ENCODE measurements around the gene RC3H1.
A peak's percentile ranks its signal among the peaks of the same experiment; 100 is the strongest.
"Not testable (repeated sequence)": the region's sequence is repeated elsewhere in the genome, so short reads cannot be mapped to it uniquely, and the experiment has no call there.

Gene RC3H1

DNA sequence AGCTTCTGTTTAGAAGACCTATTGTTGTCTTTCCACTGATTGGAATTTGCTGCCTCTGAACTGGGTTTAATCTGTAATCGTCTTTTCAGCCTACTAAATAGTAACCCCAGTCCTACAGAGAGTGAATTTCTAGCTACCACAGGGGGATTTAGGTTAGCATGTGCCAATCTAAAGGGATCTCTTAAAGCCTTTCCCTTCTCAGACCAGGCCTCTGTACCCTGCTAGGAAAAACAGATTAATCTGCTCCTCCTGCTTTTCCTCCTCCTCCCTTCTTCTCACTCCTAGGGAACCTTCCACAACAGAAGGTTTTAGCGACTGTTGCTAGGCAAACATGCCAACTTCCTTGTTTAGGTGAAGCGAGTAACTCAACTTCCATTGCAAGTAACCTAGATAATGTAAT, 1.3 kb upstream of the RC3H1 start:
- peak; percentile 32 for DNase-seq

DNA sequence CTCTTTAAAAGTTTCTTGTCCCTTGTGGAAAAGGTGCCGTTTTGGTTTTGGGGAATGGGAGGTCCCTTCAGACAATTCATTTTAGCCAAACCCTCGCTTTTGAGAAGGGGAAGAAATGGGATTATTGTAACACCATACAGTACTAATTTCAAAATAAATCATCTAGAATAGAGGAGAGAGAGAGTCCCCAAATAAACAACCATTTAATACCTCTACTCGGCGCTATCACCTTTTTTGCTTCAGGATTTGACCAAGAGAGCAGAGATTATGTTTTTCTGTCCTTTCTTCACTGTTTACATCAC, 770 bp upstream of the RC3H1 start:
- no peak for DNase-seq

DNA sequence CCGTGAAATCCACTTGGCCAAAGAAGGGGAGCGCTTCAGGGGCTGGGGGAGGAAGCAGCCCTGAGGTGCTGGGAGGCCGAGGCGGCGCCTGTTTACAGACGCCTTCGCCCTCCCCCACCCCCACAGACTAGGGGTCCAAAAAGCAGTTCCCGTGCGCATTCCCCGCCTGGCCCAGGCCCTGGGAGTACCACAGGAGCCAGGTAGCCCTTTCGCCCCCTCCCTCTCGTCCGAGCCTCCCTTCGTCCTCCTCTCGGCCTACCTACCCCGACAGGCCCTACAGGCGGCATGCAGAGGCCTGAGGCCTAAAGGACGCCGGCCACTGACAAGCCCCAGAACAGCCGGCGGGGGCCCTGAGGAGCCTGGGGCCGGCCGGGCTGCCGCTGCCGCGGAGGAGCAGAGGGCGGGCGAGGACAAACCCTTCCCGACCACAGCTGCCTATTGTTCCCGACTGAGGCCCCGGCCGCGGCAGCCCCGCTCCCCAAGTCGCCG, 522 bp downstream of the RC3H1 start:
- DNase-seq = peak; percentile 56

DNA sequence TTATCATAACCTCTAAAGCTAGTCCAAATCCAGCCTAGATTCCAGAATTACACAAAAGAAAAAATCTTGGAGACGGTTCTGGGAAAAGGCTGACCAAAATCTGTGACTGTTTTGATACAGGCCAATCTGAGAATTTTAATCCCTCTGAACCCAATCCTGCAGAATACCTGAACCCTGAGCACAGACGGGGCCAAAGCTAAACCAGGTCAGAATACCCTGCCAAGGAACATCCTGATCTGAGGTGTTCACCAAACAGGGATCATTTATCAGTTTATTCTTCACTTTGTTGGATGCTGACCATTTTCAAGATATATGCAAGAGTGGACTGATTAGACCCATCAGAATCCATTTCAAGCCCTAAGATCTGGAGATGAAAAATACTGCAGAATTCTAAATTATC, 3.6 kb downstream of the RC3H1 start:
- DNase-seq = no peak

DNA sequence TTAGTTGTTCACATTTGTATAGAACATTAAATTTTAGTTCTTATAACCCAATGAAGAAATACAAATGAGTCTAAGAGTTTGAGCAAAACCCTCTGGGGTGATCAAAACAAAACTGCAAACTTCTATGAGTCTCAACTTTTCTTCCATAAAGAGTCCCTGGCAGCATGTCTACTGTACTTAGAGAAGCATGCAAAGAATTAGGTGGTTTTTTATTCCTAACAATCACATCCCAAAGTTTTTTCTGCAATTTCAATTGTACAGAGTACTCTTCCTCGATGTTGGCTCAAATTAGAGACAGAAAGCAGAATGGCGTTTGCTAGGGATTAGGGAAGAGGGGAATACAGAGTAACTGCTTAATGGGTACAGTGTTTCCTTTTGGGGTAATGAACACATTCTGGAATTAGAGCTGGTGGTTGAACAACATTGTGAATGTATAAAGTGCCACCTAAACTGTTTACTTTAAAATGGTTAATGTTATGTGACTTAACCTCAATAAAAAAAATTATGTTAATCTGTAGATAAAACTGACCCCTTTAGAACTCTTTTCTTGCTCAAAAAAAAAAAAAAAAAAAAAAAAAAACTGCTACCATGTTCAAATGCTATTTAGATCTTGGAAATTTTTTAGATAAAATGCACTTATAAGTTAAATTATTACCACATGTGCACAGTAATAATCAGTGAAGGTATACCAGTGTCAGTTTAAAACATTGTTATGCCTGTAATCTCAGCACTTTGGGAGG, 4.8 kb downstream of the RC3H1 start:
- no peak for DNase-seq

DNA sequence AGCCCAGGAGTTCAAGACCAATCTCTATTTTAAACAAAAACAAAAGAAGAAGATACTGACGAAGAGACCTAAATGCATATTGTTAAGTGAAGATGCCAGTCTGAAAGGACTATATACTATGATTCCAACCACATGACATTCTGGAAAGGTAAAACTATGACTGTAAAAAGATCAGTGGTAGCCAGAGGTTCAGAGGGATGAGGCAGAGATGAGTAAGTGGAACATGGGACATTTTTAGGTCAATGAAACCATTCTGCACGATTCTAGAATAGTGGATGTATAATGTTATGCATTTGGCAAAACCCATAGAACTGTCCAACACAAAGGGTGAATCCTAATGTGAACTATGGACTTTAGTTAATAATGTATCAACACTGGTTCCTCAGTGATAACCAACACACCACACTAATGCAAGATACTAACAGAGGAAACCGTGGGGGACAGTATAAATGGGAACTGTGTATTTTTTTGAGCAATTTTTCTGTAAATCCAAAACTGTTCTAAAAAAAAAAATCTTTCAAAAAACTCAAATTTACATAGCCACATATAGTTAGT, 8.2 kb downstream of the RC3H1 start:
- no peak for DNase-seq

DNA sequence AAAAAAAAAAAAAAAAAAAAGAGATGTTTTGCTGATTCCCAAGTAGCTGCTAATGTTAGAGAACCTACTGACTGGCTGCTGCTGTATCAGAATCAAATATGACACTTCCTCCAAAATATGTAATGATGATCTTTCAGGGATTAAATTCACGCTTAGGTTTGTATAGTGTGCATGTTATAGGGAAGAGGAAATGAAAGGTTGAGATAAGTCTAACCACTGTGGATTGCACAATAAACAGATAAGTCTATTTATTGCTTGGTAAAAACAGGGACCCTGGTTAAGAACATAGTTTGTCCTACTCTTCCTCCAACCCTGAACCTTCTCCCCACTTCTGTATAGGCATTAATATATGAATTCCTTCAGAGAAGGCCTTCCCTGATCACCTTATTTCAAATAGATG, 13.2 kb downstream of the RC3H1 start:
- DNase-seq = no peak

DNA sequence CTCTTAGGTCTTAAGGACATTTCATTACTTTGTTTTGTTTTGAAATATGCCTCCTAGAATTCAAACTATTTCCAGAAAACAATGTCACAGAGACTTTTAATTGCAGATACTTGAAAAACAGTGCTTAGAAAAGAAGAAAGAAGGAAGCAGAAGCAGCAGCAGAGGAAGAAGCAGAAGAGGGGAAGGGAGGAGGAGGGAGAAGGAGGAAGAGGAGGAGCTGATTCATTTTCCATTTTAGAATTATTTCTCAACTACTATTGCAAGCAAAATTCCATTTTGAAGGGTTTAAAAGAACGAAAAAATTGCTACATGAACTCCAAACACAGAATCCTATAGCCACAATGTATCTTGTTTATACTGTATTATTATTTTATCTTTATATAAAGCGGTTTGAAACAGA, 13.9 kb downstream of the RC3H1 start:
- DNase-seq = no peak

DNA sequence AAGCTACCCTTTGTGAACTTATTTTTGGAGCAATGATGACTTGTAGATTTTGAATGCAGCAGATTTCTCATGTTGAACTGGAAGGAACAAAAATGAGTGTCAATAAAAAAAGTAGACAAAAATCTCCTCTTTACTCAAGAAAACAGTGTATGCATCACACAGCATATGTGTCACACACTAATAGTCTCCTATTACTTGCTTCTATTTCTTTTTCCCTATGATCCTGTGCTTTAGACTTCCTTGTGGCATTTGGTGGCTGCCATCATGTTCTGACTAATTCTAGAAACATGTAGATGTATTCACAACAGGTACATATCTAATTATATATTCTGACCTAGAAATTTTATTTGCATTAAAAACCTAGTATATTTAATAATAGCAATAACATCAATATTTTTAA, 14.3 kb downstream of the RC3H1 start:
- DNase-seq = peak; percentile 66

DNA sequence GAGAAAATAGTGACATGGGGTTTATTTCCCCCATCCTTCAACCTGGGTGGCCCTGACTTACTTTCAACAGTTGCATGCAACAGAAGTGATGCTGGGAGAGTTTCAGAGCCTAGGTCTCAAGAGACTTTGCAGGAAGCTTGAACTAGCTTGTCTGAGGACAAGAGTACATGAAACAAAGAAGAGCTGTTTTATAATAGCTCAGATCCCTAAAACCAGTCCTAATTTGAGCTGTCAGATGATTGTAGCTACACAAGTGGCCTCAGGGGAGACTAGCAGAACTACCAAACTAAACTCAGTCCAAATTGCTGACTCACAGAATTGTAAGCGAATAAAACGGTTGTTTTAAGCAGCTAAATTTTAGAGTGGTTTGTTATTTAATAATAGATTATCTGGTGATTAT, 17.1 kb downstream of the RC3H1 start:
- peak; percentile 58 for DNase-seq

DNA sequence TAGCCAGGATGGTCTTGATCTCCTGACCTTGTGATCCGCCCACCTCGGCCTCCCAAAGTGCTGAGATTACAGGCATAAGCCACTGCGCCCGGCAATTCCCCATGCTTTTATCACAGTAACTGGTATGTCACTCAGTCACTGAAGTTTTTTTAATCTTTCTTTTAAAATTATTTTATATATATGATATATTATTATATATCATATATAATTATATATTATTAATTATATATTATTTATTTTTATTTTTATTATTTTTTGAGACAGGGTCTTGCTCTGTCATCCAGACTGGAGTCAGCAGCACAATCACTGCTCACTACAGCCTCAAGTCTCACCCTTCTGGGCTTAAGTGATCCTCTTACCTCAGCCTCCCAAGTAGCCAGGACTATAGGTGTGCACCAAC, 18.3 kb downstream of the RC3H1 start:
- no peak for DNase-seq

DNA sequence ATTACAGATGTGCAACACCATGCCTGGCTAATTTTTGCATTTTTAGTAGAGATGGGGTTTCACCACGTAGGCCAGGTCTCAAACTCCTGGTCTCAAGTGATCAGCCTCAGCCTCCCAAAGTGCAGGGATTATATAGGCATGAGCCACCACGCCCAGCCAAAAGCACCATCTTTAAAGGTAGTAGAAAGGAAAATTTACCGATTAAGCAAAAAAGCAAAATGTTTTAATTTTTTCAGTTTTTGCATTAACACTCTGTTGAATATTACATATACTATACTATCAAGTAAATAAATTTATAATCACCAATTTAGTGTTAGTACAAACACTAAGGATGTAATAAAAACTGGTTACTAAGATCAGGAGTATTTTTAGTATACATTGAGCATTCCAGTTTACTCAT, 20.6 kb downstream of the RC3H1 start:
- no peak for DNase-seq

DNA sequence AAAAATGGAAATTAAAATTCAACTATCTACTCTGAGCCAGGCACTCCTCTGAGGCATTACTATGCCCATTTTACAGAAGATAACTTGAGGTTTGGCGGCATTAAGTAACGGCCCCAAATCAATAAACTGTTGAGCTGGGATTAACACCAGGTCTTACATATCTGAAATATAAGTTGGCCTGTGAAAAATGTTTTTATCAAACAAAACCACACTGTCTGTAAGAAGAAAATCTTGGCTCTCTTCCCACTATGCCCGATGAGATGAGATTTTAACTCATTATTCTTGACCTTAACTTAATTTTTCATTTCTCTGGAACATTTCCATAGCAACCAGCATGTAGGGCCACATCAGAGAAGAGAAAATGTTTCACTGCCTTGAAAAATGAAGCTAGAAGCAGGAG, 21.8 kb downstream of the RC3H1 start:
- no peak for DNase-seq

DNA sequence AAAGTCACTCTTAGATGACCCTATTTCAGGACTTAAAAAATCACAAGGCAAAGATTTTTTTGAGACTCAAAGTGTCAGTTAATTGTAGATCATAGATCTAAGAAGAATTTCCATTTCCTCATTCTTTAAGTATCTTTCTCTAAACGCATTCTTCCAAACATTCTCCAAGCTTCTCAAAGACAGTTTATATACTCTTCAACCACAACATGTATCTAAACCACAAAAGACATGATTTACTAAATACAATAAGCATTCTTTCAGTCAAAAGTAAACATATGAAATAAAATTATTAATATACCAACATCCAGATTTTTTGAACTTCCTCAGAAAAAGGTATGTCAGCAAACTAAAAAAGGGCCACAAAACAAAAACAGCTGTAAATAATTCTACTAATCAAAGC, 24.4 kb downstream of the RC3H1 start:
- peak; percentile 61 for DNase-seq

DNA sequence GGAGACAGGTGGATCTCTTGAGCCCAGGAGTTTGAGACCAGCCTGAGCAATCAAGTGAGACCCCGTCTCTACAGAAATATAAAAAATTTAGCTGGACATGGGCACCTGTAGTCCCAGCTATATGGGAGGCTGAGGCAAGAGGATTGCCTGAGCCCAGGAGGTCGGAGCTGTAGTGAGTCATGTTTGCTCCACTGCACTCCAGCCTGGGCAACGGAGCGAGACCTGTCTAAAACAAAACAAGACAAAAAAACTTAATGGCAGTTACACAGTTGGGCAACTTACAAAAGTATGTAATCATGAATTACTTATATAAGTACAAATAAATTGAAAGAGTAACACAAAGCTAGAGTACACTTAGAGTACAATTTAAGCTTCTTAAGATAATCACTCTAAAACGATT, 25.2 kb downstream of the RC3H1 start:
- no peak for DNase-seq

DNA sequence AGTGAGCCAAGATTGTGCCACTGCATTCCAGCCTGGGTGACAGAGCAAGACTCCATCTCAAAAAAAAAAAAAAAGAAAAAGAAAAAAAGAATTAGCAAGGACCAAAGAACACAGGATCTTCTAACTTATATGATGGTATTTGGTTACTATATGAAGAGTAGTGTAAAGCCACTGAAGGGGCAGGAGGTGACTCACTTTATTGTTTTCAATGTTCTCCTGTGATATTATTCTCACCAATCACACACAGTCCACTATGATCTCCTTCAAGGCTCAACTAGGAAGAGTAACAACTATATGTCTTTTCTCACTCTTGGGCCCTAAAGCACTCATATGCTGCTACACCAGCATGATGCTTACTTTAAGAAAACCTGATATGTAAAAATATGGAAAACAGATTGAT, 26.7 kb downstream of the RC3H1 start:
- peak; percentile 9 for DNase-seq

DNA sequence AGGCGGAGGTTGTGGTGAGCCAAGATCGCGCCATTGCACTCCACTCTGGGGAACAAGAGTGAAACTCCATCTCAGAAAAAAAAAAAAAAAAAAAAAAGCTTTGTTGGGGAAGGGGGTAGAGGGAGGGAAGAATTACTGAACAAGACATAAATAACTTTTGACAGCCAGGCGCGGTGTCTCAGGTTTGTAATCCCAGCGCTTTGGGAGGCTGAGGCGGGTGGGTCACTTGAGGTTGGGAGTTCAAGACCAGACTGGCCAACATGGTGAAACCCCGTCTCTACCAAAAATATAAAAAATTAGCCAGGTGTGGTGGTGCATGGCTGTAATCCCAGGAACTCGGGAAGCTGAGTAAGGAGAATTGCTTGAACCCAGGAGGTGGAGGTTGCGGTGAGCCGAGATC, 28.2 kb downstream of the RC3H1 start:
- not testable (repeated sequence) for DNase-seq

DNA sequence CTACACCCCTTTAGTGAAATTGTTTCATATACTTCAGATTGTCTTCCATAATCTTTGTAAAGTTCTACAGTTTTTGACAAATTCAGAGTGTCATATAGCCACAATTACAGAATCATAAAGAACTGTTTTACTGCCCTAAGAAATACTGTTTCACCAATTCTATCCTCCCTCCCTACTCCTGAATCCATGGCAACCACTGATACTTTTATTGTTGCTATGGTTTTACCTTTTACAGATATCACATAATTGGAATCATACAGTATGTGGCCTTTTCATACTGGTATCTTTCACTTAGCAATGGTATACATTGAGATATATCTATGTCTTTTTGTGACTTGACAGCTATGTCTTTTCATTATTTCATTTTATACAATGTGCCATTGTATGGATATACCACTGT, 34.1 kb downstream of the RC3H1 start:
- DNase-seq = no peak

DNA sequence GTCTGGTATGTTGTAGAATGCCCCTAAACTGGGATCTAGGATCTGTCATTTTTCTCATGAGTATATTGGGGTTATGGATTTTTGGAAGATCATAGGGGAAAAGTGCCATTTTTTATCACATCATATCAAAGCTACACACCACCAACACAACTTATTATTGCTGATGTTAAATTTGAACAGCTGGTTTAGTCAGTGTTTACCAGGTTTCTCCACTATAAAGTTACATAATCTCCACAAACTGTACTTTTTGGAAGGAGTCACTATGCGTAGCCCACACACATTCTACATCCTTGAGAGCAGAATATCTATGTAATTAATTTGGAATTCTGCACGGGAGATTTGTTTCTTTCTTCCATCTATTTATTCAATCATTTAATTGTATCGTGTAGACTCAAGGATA, 35.2 kb downstream of the RC3H1 start:
- DNase-seq = no peak

DNA sequence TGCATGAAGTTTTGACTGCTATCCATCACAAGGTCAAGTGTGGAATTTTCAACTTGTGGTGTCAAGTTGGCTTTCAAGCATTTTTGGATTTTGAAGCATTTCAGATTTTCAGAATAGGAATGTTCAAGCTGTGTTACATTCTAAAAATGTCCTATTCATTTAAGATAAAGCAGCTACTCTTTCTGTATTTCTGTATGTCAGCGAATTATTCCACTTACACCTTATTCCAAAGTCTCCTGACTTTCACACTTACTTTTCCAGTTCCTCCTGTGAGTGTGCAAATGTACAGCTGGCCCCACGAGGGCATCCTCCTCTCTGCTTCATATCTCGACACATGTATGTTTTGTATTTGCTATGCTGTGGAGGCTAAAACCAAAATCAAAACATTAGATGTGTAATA, 51.9 kb downstream of the RC3H1 start:
- no peak for DNase-seq

DNA sequence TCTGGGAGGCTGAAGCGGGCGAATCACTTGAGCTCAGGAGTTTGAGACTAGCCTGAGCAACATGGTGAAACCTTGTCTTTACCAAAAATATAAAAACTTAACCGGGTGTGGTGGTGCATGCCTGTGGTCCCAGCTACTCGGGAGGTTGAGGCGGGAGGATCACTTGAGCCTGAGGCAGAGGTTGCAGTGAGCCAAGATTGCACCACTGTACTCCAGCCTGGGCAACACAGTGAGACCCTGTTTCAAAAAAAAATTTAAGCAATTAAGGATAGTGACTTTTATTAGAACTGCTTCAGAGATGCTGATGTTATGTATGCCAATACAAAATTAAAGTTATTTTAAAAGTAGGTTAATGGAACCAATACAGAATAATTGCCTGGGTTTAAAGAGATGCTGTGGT, 56.3 kb downstream of the RC3H1 start:
- DNase-seq = not testable (repeated sequence)

DNA sequence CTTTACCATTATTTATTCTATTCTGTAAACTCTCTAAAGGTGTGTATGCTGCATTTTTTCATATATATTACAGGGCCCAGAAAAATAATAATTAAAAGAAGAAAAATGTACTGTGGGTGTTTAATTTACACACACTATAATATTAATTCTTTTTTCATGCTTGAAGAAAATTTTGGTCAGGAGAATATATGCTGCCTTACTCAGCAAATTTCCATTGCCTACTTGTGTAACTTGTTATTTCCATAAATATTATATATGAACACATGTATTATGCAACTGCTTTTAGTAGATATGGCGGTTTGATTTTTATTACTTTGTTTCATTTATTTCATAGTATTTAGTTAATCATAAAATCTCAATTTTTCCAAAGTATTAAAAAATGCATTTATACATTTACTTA, 58.7 kb downstream of the RC3H1 start:
- DNase-seq = no peak

DNA sequence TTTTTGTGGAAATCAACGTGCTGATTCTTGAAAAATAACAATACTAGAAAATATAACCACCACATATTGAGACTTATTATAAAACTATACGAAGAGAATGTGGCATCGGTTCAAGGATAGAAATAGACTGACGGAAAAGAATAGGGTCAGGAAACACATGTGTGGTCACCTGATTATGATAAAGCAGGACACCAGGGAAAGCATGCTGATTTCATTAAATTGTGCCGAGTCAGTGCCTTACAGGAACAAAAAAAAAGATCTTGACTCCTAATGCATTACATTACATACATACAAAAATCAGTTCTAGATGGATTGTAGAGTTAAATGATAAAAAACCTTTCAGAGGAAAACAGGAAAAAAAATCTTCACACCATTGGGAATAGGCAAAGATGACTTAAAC, 61.5 kb downstream of the RC3H1 start:
- no peak for DNase-seq

DNA sequence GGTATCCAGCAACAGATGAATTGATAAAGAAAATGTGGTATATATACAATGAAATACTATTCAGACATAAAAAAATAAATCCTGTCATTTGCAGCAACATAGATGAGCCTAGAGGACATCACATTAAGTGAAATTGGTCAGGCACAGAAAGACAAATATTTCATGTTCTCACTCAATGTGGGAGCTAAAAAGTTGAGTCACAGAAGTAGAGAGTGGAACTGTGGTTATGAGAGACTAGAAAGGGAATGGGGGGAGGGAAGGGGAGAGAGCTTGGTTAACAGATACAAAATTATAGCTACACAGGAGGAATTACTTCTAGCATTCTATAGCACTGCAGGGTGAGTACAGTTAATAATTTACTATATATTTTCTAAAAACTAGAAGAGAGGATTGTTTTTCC, 68.0 kb downstream of the RC3H1 start:
- peak; percentile 17 for DNase-seq

DNA sequence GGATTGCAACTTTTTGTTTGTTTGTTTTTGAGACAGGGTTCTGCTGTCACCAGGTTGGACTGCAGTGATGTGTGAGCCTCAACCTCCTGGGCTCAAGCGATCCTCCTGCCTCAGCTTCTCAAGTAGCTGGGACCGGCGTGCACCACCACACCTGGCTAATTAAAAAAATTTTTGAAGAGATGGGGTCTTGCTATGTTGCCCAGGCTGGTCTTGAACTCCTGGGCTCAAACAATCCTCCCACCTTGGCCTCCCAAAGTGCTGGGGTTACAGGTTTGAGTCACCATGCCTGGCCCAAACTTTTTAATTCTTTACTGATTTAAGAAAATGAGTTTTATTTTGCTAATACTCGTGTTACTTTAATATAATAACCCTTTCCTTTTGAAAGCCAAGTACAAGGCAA, 73.6 kb downstream of the RC3H1 start:
- DNase-seq = no peak
